Hematopoietic multipotent progenitor cell (in vitro differentiated cells): Measurements from ENCODE around the gene KCTD13. TPM values are rescaled to one million over a fixed set of nuclear protein-coding genes. Genes with fewer than 3 reads are reported as not detected.
"Not testable (repeated sequence)": the region's sequence is repeated elsewhere in the genome, so short reads cannot be mapped to it uniquely, and the experiment has no call there.

Source experiments
- DNase-seq, 3 donors: peaks; one replicate each; pipeline ENCODE4 v3.0.0-alpha.2; 2011 to 2015; ENCODE audit warnings: low read depth in 2 of 3, low spot score in 2 of 3
- total RNA-seq: library from RNA; depleted of rRNA; stranded (reverse); fragments of >200 nt; gene quantifications from one replicate; pipeline ENCODE4 v1.2.3, GENCODE V29; 2012

The KCTD13 gene
- total RNA-seq, 1 donor = 11.3 TPM

DNA sequence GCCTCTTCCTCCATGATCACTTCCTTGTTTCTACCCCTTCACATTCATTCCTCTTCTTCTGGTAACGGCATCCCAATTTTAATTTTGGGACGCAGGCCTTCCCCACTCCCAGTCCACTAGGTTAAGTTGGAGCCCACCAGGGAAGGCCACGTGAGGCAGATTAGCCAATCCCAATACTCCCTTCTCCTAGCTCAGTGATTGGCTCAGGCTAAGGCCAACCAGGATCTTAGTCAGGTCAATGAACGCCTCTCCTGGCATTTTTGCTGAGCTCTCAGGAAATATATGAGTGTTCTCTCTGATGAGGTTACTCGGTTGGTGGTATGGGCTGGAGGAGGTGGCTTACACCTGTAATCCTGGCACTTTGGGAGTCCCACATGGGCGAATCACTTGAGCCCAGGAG is 42.0 kb downstream of the KCTD13 start:
- DNase-seq = no peak

DNA sequence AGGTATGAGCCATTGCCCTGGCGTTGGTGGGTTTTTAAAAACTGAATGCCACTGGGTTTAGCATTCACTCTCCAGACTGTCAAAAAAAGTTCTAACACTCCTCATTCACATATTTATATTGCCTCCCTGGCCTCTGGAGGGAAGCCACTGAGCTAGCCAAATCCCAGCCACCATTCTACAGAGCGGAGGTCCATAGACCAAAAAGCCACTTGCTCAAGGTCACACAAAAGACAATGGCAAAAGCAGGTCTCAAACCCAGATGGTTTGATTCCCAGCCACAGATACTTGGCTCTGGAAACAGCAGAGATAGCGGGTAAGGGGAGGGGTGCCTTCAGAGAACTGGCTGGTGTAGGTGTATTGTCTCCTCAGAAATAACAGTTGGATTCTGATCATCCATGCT is 45.0 kb downstream of the KCTD13 start:
- DNase-seq = no peak

DNA sequence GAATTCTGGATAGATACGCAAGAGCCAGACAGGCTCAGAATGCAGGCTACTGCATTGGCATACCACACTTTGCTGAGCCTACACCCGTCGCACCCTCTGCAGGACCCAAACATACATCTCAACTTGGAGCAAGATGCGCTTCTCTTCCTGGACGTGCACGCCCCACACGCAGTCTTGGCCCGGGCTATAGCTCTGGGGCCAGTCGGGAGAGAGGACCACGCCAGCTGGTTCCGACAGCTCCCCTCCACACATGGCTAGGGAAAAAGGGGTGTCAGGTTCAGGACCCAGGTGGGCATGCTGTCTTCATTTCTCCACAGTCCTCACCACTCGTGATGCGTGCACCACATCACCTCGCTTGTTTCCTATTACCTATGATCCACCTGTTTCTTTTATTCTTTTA is 47.9 kb downstream of the KCTD13 start:
- no peak for DNase-seq

DNA sequence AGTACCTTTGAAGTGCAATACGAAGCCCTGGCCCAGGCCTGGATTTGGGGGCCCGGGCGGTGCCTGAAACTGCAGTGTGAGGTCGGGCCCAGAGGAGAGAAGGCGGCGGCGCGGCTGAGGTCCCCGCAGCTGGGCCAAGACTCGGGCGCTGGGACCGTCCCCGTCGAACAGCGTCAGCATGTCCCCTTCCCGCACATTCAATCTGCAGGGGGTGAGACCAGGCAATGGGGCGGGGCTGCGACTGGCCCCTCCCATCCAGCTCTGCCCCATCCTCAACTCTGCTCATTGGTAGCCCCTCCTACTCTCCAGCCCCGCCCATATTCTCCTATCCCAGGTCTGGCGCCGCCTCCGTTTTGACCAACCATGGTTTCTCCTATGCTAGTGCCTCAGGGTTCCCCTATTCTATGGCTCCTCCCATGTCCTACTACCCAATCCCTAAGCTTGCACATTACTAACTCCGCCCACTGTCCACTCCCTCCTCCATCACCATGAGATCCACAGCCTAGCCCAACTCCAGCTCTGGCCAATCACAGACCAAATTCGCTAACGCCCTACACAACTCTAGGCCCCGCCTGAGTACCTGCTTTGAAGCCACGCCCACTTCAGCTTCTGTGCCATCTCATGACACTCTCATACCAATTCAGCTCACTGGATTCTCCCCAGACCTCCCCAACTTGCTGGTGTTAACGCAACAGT is 48.6 kb downstream of the KCTD13 start:
- peak in 2 of 3 donors; percentile 84 to 85 for DNase-seq

DNA sequence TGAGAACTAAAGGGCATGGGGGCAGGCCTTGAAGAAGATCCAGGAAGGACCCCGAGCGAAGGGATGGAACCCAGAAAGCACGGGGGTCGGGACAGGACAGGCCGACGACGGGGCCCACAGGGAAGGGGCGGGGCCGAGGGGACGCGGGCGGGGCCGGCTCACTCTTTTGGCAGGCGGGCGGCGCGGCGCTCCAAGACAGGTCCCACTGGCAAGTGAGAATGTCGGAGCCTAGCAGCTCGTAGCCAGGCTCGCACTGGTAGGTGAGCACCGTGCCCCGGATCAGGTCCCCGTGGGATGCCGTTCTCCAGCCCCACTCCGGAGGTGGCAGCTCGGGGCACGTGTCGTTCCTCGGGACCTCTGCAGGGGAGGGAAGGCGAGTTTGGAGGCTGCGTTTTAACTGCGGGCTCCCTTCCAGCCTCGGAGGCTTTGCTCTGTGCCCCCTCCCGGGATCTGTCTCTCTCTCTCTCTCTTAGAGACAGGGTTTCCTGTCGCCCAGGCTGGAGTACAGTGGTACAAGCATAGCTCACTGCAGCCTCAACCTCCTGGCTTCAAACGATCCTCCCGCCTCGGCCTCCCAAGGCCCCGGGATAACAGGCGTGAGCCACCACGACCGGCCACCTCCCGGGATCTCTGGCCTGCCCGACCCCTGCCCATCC is 49.3 kb downstream of the KCTD13 start:
- peak in 1 of 3 donors; percentile 14 for DNase-seq

DNA sequence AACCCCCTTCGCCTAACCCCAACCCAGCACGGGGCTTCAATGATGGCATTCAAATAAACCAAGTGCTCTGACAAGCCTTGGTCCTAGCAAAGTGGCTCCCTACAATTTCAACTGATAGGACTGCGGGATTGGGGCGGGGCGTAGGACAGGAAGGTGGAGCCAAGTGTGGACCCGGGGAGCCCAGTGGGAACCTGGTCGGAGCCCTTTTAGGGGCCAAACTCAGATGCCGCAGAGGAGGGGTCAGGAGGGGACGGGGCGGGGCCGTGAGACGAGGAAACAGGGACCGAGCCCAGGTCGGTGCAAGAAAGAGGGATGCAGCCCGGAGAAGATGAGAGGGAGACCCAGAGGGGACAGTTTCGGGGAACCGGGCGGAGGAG is 49.8 kb downstream of the KCTD13 start:
- DNase-seq = no peak

DNA sequence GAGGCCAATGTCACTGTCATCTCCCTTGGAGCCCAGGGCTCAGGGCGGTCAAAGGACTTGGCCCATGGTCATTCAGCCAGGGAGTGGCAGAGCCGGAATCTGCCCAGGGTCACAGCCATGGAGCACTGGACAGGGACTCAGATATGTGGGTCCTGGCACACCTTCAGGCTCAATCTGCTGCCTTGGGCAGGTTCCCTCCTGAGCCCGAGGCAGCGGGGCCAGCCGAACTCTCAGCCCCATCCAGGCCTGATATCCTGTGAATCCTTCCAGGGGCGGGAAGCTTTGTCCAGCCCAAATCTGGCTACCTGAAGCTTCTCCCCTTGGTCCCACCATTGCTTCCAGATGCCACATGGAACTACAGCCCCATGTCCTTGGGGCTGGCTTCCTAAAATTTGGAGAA is 50.8 kb downstream of the KCTD13 start:
- DNase-seq = no peak

DNA sequence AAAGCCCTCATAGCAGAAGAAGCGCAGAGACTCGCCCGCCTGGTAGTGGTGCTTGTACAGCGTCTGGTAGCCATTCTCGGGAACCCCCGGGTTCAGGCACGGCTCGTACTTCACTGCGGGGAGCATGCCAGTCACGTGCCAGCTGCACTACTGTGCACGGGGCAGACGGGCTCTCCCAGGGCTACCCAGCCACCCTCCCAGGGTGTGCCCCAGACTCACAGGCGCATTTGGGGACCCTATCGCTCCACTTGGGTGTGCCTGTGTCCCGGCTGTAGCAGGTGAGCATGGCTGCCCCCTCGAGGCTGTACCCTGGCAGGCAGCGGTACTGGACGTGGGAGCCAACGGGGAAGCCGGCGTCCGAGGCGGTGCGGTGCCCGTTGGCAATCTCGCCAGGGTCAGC is 52.7 kb downstream of the KCTD13 start:
- DNase-seq = no peak

DNA sequence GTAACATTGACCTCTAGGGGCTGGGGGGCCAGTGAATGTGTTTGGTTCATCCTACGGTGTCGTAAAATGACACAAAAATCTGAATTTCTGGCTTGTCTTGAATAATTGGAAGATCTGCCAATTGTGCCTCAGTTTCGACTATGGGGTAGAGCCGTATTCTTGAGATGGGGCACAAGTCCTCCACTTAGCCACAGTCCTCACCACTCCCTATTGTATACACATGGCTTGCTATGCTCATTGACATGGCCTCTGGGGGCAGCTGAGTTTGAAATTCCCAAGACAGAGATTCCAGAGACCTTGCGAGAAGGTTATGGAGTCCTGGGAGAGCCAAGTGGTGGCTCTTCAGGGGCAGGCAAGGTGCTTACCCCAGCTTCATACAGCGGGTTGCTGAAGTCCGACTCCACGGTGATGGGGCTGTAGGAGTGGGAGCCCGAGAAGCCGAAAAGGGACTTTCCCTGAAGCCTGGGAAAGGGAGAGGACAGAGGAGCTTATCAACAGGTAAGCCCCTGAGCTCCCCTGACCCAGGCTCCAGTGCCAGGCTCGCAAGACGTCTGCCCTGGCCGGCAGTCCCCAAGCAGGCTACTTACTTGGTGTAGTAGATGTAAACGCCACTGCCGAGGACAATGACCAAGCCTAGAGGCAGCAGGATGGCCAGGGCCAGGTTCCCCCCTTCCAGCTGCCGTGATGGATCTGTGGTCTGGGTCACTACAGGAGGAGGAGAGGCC is 54.0 kb downstream of the KCTD13 start:
- DNase-seq = no peak

DNA sequence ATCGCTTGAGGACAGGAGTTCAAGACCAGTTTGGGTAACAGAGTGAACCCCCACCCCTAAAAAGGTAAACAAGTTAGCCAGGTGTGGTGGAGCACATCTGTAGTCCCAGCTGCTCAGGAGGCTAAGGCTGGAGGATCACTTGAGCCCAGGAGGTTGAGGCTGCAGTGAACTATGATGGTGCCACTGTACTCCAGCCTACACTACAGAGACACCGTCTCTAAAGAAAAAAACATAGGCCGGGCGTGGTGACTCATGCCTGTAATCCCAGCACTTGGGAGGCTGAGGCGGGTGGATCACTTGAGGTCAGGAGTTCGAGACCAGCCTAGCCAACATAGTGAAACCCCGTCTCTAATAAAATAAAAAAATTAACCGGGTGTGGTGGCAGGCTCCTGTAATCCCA is 57.0 kb downstream of the KCTD13 start:
- DNase-seq = not testable (repeated sequence)

DNA sequence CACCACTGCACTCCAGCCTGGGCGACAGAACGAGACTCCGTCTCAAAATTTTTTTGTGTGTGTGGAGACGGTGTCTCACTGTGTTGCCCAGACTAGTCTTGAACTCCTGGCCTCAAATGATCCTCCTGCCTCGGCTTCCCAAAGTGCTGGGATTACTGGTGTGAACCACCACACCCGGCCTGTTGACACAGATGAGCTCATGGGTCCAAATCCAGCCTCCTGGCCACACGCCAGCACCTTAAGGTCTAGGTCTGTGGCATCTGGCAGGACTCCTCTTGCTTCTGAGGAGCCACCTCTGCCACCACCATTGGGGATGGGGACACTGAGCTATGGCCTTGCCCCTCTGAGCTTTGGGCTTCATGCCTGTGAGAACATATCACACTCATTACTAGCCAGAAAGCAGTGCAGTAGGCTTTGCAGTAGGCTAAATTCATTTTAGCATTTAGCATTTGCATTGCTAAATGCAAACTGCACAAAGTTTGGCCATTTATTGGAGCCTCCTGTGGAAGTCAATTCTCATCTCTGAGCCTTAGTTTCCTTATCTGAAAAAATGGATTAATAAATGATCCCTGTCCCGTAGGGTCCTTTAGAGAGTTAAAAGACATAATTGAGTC is 57.5 kb downstream of the KCTD13 start:
- DNase-seq = no peak

DNA sequence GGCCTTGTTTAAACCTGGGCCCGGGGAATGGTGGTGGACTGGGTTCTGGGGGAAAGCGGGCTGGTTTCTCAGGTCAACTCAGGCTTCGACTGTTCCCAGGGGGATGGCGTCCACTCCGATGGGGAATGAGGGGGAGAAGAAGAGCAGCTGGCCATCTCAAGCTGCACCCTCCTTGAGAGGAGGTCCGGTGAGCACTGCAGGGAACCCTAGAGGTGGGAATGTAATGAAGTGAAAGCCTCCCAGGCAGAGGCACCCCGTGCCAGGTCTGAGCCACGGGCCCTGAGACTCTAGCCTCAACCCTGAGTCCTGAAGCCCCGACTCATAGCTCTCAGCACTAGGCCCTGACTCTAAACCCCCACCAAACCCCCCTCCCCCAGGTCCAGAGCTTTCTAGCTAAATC is 61.8 kb downstream of the KCTD13 start:
- DNase-seq = no peak

DNA sequence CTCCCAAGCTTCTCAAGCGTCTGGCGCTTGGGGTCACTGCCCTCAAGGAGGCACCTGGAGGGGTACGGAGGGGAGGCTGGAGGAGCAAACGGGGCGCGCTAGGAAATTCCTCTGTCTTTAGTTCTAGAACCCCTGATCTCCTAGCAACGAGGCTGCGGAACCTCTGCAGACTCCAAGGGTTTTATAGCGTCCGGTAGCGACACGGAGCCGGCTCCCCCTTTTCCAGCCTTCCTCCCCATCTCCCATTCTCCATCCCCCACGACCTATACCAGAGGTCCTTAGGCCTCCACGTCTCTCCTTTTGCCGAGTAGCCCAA is 62.4 kb downstream of the KCTD13 start:
- no peak for DNase-seq

DNA sequence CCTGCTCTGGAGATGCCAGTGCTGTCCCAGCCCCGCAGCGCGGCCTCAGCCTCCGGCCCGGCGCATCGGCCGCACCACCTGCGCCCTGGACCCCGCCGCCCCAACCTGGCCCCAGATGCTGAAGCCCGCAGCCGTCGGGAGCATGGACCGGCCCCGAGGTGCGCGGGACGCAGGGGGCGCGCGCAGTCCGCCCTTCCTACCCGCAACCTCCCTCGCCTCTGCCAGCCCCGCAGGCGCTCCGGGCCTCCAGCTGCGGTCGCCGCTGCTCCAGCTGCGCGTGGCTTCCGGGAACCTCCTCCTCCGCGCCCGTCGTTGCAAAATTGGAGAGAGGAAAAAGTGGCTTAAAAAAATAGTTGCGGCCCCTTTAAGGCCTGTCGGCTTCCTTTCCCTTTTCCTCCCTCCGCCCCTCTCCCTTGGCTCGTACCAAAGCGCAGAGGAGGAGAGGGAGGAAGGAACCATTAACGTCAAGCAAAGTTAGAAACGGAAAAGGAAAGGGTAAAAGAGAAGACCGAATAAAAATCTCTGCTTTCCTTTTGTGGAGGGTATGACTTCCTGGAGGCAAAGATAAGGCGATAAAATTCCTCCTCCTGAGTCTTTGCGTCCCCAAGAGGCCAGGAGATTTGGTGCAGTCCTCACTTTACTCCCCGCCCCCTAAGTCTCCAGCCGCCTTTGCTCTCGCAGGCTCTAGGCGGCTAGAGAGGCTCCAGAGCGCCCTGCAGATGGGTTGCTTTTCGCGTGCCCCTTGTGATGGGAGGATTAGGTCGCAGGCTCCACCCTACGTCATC is 63.0 kb downstream of the KCTD13 start, which contains the start of gene CDIPT:
CDIPT (minus strand) TSS at position 343 of the 785 bp plus-strand sequence. CDS start 369 bp downstream, outside the sequence.
- peak; percentile 81 to 98 (median 97) for DNase-seq

DNA sequence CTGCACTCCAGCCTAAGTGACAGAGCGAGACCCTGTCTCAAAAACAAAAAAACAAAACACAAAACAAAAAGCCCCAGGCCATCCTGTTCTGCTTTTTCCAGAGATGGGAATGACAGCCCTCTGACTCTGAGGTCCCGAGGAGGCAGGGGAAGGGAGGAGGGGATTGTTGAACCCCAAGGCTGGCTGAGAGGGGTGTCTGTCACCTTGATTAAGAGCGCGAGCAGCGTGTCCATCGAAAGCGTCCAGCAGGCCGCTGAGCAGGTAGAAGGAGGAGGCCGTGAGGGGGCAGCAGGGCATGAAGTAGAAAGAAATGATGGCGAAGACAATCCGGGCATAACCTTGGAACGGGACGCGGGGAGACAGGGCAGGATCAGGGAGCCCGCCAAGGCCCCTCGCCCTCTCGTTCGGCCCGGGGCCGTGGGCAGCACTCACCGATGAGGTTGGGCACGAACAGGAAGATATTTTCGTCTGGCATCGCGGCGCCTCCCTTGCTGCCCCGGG is 63.6 kb downstream of the KCTD13 start:
- DNase-seq = peak in 2 of 3 donors; percentile 15

DNA sequence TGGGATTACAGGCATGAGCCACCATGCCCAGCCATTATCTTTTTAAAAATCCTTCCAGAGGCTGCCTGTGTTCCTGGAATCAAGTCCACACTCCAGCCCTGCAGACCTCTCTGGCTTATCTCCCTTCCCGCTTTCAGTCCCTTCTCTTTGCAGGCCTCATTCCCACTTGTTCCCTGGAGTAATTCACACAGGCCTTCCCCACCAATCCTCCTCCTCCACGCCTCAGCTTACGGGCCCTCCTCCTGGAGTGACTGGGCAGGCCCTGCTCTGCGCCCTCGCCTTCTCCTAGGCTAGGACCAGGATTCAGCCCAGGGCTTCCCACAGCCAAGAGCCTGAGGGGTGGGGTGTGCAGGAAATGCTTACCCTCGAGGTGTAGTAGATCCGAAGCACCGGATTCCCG is 65.8 kb downstream of the KCTD13 start:
- DNase-seq = no peak

DNA sequence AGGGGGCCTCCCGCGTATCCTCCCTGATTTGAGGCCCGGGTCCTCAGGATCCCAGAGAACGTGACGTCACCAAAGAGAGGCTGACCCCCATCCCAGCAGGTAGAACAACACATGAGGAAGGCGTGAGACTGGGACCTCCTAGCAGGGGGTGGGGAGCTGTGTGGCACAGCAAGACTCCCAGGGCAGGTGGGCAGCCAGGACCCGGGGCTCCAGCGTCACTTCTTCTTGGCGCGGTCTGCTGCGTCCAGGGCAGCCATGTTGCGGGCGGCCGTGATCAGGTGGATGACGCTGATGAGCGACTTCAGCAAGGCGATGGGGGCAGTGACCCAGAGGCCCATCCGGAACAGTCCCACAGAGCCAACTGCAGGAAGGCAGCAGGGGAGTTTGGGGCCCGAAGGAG is 67.1 kb downstream of the KCTD13 start:
- DNase-seq = no peak

DNA sequence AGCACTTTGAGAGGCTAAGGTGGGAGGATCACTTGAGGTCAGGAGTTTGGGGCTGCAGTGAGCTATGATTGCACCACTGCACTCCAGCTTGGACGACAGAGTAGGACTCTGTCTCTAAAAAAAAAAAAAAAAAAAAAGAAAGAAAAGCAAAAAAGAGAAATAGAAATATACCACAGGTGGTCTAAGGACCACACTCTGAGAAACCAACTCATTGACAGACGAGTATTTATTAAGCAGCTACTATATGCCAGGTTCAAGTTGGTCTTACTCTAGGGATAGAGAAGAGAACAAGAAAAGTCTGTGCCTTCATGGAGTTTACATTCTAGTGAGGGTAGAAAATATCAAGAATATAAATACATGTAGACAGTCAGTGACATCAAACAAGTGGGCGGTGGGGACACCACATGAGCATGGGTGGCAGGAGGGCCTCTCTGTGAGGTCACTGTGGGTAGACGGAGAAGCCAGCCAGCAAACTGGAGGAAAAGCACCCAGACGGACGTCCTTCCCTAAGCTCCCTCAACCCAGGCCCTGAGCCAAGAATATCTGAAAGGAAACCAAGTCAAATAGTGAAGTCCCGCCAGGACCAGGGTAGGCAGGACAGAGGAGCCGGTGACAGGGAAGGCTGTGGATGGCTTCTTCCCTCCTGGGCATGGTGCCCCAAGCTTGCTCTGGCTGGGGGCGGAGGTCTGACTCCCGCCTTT is 67.7 kb downstream of the KCTD13 start:
- DNase-seq = no peak

DNA sequence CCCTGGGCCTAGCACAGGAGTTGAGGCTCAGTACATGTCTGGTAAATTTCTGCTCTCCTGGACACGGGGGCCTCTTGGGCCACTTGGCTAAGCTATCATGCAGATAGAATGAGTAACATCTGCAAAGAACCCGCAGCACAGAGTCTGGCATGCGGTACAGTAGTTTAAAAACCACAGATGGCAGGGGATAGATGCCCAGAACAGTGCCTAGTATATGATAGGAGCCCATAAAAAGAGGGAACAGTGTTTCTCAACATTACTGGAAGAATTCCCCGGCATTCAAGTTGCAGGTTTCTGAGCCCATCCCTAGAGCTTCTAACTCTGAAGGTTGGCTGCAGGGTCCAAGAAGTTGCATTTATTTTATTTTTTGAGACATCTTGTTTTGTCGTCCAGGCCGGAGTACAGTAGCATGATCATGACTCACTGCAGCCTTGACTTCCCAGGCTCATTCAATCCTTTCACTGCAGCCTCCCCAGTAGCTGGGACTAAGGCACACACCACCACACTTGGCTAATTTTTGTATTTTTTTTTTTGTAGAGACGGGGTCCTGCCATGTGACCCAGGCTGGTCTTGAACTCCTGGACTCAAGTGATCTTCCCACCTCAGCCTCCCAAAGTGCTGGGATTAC is 68.8 kb downstream of the KCTD13 start:
- DNase-seq = no peak
